Common myeloid progenitor, CD34-positive (primary cell): ENCODE measurements around the gene BICC1.
"Not testable (repeated sequence)": the region's sequence is repeated elsewhere in the genome, so short reads cannot be mapped to it uniquely, and the experiment has no call there.

ENCODE experiments used
- CTCF ChIA-PET: fragments of 350-600 bp; sonication (Branson Sonifier 250); formaldehyde crosslinking; loops from one replicate; lab custom pipeline; 2021; ENCODE audit warnings: antibody characterized with exemption; lab: Charles Lee
- POLR2A ChIA-PET: fragments of 350-600 bp; sonication (Branson Sonifier 250); formaldehyde crosslinking; loops from one replicate; lab custom pipeline; 2021; ENCODE audit warnings: antibody characterized with exemption; lab: Charles Lee
- DNase-seq, 3 donors: peaks; one replicate each; pipeline versions ENCODE4 v3.0.0 to v3.0.0-alpha.2; 2013
- H3K27ac ChIP-seq, 2 experiments: 1 replicate in 1 of 2; 2 replicates in 1 of 2; pipeline ENCODE4 v1.7.0; 2013; ENCODE audit warnings: inconsistent platforms in 2 of 2, low read length in 2 of 2, mild to moderate bottlenecking in 2 of 2, low read depth in 1 of 2, moderate library complexity in 1 of 2; ENCODE audit not compliant: severe bottlenecking in 2 of 2, insufficient read depth in 1 of 2, poor library complexity in 1 of 2
- H3K27me3 ChIP-seq, 5 experiments: replicated peaks in 2 of 5; 1 replicate in 3 of 5; 2 replicates in 2 of 5; pipeline versions ENCODE4 v1.6.1 to v1.7.0; 2013; ENCODE audit warnings: low read length in 4 of 5, mild to moderate bottlenecking in 2 of 5, moderate library complexity in 2 of 5, inconsistent platforms in 1 of 5; ENCODE audit not compliant: insufficient read depth in 5 of 5, control insufficient read depth in 4 of 5
- H3K36me3 ChIP-seq, 4 experiments: 1 replicate in 2 of 4; 2 replicates in 2 of 4; pipeline versions ENCODE4 v1.6.1 to v1.7.0; 2013; ENCODE audit warnings: low read length in 3 of 4, control low read depth in 1 of 4, mild to moderate bottlenecking in 1 of 4; ENCODE audit not compliant: control insufficient read depth in 4 of 4, insufficient read depth in 4 of 4
- H3K4me1 ChIP-seq, 4 experiments: 1 replicate in 3 of 4; 2 replicates in 1 of 4; pipeline versions ENCODE4 v1.6.1 to v1.7.1; 2013; ENCODE audit warnings: low read length in 3 of 4, mild to moderate bottlenecking in 3 of 4, control low read depth in 1 of 4, inconsistent platforms in 1 of 4, moderate library complexity in 1 of 4; ENCODE audit not compliant: control insufficient read depth in 4 of 4, insufficient read depth in 4 of 4; ENCODE audit errors: control extremely low read depth in 1 of 4
- H3K4me3 ChIP-seq, 7 experiments: 1 replicate in 4 of 7; 2 replicates in 3 of 7; pipeline versions ENCODE4 v1.5.1 to v1.7.0; 2013; ENCODE audit warnings: mild to moderate bottlenecking in 7 of 7, low read length in 6 of 7, moderate library complexity in 6 of 7, inconsistent platforms in 2 of 7, low read depth in 2 of 7, control low read depth in 1 of 7; ENCODE audit not compliant: insufficient read depth in 4 of 7, control insufficient read depth in 1 of 7; ENCODE audit errors: extremely low read depth in 1 of 7
- H3K9me3 ChIP-seq, 5 experiments: 1 replicate in 4 of 5; 2 replicates in 1 of 5; pipeline versions ENCODE4 v1.6.1 to v1.7.1; 2013; ENCODE audit warnings: low read length in 4 of 5, mild to moderate bottlenecking in 2 of 5, inconsistent platforms in 1 of 5, low read depth in 1 of 5, moderate library complexity in 1 of 5; ENCODE audit not compliant: control insufficient read depth in 4 of 5, insufficient read depth in 2 of 5; ENCODE audit errors: control extremely low read depth in 1 of 5
- WGBS: methylation state at CpG from one replicate; pipeline ENCODE4 v1.1.5; 2013; ENCODE audit not compliant: insufficient coverage; 5-methylcytosine and 5-hydroxymethylcytosine counted together

The BICC1 gene

GRCh38 chr10:58858123-58858522, 345.5 kb downstream of the BICC1 start:
- H3K4me3 ChIP-seq, H3K9me3 ChIP-seq, H3K4me1 ChIP-seq, POLR2A ChIA-PET, H3K36me3 ChIP-seq, DNase-seq, CTCF ChIA-PET, H3K27me3 ChIP-seq, H3K27ac ChIP-seq: not testable (repeated sequence)
- 86% methylated on average over 1 of the region's 1 CpG for WGBS

GRCh38 chr10:58859526-58859925, 346.9 kb downstream of the BICC1 start:
- no peak for DNase-seq
- ChIA-PET CTCF (no interaction called here), POLR2A (no interaction called here)
- Histone ChIP-seq H3K27ac (no peak overlapping the region), H3K36me3 (no peaks in the 10 kb centered on the region), H3K9me3 (peaks cover 0 to 4% (median 0%) of the 10 kb centered on the region in 5 experiments), H3K4me3 (no peak overlapping the region), H3K4me1 (no peaks in the 10 kb centered on the region), H3K27me3 (no peaks in the 10 kb centered on the region)
- 100% methylated on average over 2 of the region's 2 CpGs for WGBS

GRCh38 chr10:58867683-58868082, 355.0 kb downstream of the BICC1 start:
- no peak for DNase-seq
- Histone ChIP-seq H3K9me3 (no peaks in the 10 kb centered on the region), H3K27ac (no peak overlapping the region), H3K4me1 (no peaks in the 10 kb centered on the region), H3K4me3 (no peak overlapping the region), H3K36me3 (no peaks in the 10 kb centered on the region), H3K27me3 (no peaks in the 10 kb centered on the region)
- ChIA-PET CTCF (no interaction called here), POLR2A (no interaction called here)

- no peaks in the 10 kb centered on the region for H3K4me1 ChIP-seq
- WGBS = 90% methylated on average over 5 of the region's 8 CpGs
- no peaks in the 10 kb centered on the region for H3K36me3 ChIP-seq
- no peaks in the 10 kb centered on the region for H3K9me3 ChIP-seq
- no peak overlapping the region for H3K4me3 ChIP-seq
- no peaks in the 10 kb centered on the region for H3K27me3 ChIP-seq
- POLR2A ChIA-PET = no interaction called here
- DNase-seq = no peak
- CTCF ChIA-PET = no interaction called here
- no peak overlapping the region for H3K27ac ChIP-seq
Observed at GRCh38 chr10:58868736-58869435, 356.2 kb downstream of the BICC1 start.

- H3K27ac ChIP-seq = no peak overlapping the region
- CTCF ChIA-PET = no interaction called here
- no peak for DNase-seq
- H3K4me3 ChIP-seq = no peak overlapping the region
- no peaks in the 10 kb centered on the region for H3K9me3 ChIP-seq
- no peaks in the 10 kb centered on the region for H3K27me3 ChIP-seq
- no peaks in the 10 kb centered on the region for H3K4me1 ChIP-seq
- H3K36me3 ChIP-seq = no peaks in the 10 kb centered on the region
- 94% methylated on average over 2 of the region's 4 CpGs for WGBS
- POLR2A ChIA-PET = no interaction called here
Observed at GRCh38 chr10:58870070-58870469, 357.4 kb downstream of the BICC1 start.

- POLR2A ChIA-PET = no interaction called here
- Histone ChIP-seq H3K27me3 (no peaks in the 10 kb centered on the region), H3K27ac (no peak overlapping the region), H3K4me1 (no peaks in the 10 kb centered on the region), H3K9me3 (no peaks in the 10 kb centered on the region), H3K4me3 (no peak overlapping the region), H3K36me3 (no peaks in the 10 kb centered on the region)
- 78% methylated on average over 1 of the region's 2 CpGs for WGBS
- CTCF ChIA-PET = interaction anchor here (2.0 kb wide), 1 partner anchor 10 kb away, joined by 6 read pairs; no protein-coding TSS in a partner anchor
- DNase-seq = no peak
Observed at GRCh38 chr10:58873161-58873560, 360.5 kb downstream of the BICC1 start.
